DMS79 (cell line): ENCODE data around the gene RRP15.
A peak's percentile ranks its signal among the peaks of the same experiment; 100 is the strongest.

Experiments
- DNase-seq: peaks from one replicate; lab custom pipeline; 2025; lab: John Stamatoyannopoulos, UW

RRP15 gene, protein sequence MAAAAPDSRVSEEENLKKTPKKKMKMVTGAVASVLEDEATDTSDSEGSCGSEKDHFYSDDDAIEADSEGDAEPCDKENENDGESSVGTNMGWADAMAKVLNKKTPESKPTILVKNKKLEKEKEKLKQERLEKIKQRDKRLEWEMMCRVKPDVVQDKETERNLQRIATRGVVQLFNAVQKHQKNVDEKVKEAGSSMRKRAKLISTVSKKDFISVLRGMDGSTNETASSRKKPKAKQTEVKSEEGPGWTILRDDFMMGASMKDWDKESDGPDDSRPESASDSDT

GRCh38 chr1:218284917-218285635, at the start of gene RRP15:
RRP15 (plus strand) TSS chr1:218285293; CDS start chr1:218285317, 24 bp downstream.
- DNase-seq, result peak; percentile 69

DNA sequence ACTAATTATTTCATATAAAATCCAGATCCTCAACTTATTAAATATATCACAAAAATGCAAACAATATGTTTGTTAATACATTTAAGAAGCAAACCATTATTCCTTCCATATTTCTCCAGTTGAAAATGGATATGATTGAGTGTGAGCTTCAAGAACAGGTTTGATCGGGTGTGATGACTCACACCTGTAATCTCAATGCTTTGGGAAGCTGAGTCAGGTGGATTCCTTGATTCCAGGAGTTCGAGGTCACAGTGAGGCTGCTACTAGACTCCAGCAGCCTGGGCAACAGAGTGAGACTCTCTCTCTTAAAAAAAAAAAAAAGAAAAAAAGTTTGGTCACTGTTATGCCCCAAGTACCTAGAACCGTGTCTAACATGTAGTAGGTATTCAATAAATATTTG, 42.9 kb upstream of the RRP15 start:
- DNase-seq, result no peak

GRCh38 chr1:218247339-218247738, 37.8 kb upstream of the RRP15 start:
- no peak for DNase-seq

DNA sequence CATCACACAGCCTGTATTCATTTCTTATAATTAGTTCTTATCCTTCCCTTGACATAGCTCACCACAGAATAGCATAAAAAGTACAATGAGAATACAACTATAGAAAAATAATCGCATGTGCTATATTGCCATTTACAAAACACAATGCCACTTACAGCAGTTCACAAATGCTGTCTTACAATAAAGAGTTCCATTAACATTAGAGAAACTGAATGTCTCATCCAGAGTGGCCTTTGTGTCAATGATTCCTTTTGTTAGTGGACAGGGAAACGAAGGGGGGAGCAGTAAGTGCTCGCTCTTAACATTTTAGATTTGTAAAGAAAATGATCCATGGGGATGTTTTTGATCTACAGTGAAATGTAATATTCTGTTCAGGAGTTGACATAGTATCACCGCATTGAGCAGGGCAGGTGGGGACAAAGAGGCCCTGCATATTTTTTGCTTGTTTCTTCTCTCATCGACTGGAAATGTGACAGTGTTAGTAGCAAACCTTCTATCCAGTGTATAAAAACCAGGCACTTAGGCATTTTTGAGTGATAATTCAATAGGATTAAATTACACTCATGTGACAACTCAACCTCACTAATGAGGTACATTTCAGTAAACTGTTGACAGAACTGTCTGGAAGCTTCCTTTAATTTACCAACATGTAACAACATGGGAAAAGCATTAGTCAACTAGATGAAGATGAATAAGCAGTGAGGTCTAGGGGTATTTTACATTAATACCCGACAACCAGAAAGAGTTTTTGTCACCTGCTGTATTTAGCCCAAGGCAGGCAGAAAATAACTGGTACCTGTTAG, 35.6 kb upstream of the RRP15 start:
- no peak for DNase-seq

DNA sequence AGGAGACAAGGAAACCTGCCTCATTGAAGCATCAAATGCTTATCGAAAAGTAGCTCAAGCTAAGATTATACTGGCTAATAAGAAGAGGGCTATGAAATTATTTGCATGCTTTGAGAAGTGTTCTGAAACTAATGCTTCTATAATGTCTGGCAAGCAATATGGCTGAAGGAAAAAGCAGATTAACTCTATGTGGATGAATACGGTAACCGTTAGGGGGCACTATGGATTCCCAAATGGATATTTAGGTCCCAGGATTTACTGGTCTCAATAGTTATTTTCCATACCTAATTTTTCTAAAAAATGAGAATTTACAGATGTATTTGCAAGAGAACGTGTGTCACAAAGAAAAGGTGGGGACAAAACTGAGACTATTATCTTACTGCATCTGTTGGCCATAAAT, 34.6 kb upstream of the RRP15 start:
- DNase-seq, result no peak

GRCh38 chr1:218254296-218254946, 30.7 kb upstream of the RRP15 start:
- DNase-seq, result no peak

- DNase-seq, result no peak
Observed at GRCh38 chr1:218255090-218255489, 30.0 kb upstream of the RRP15 start.

DNA sequence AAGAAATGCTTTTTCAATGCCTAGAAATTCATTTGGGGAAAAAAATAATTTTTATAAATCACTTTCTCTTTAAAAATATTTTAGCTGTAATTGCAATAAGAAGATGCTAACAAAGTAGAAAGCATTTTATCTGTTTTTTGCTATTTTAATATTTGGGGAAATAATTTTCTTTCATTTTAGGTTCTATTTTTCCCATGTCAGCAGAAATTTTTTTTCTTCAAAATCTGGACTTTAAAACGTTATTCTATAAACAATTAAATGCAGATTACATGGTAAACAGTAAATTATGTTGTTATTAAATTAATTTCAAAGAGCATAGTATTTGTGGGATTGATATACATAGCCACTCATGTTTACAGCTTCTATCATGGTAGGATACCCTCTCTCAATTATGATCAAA, 27.7 kb upstream of the RRP15 start:
- no peak for DNase-seq

- DNase-seq, result no peak
Observed at GRCh38 chr1:218257971-218258370, 27.1 kb upstream of the RRP15 start.

- DNase-seq, result no peak
Observed at GRCh38 chr1:218259339-218259738, 25.8 kb upstream of the RRP15 start.

DNA sequence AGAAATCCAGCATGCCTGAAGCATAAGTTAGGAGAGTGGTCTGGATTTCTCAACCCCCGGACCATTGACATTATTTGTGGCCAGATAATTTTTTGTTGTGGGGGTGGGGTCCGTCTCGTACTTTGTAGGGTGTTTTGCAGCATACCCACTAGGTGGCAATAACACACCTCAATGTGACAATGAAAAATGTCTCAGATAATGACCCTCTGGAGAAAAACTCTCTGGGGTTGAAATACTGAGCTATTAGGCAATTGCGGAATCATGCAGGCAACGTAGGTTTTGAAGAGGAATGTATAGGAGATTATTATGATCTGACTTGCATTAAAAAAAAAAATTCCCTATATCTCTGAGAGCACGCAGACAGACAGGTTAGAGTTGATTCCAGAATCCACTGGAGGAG, 25.3 kb upstream of the RRP15 start:
- DNase-seq, result no peak

DNA sequence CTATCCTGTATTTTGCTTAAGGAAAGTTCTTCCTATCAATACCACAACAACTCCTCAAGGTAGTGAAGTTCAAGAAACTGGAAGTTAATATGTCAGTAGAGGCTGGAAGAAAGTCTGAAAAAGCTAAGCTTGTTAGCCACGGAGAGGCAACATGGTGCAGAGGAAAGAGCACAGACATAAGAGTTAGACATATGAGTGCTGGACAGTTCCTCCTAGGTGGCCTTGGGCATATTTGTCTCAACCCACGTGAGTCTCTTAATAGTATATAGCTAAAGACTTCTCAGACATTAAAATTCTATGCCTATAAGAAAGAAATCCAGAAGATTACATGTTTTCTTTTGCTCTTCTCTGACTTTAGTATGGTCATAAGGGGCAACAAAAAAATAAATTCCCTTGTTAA, 22.8 kb upstream of the RRP15 start:
- no peak for DNase-seq

- DNase-seq, result no peak
Observed at GRCh38 chr1:218266356-218266755, 18.7 kb upstream of the RRP15 start.

- no peak for DNase-seq
Observed at GRCh38 chr1:218272366-218272765, 12.7 kb upstream of the RRP15 start.

DNA sequence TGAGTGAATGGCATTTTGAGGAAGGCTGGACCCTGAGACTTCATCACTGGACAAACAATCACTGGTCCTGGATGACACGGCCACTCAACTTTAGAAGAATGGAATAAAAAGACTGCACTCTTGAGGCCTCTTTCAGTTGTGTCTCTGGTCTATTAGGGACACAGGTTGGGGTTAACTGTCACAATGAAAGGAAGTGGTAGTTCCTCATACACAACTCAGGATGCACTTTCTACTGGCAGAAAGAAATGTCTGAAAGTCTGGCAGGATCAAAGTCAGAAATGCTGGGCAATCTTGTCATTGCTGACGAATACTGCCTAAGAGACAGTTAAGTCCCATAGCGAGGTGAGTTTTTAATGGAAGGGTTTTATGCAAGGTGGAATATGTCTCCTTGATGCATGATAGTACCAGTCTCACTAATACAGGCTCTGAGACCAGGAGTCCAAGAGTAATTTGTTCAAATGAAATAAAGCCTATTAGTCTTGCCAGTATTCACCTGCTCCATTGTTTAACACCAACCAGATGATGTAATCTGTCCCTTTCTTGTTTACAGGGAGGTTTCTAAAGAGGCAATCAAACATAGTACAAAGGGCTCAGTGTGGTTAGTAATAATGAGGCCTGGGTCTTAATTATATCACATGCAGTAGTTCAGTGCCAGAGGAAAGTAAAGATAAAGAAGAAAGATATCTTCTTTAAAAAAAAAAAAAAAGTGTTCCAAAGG, 11.2 kb upstream of the RRP15 start:
- DNase-seq, result no peak

- no peak for DNase-seq
Observed at GRCh38 chr1:218274511-218274910, 10.6 kb upstream of the RRP15 start.

DNA sequence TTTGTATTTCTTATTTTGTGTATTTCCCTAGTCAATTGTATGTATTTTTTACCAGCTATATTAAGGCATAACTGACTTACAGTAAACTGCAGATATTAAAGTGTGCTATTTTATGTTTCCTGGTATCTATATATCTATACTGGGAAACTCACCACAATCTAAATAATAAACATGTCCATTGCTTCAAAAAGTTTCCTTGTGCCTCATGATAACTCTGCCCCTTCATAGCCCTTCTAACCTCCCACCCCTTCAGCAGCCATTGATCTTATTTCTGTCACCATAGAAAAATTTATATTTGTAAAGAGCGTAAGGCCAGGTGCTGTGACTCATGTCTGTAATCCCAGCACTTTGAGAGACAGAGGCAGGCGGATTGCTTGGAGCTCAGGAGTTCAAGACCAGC, 9.3 kb upstream of the RRP15 start:
- no peak for DNase-seq

DNA sequence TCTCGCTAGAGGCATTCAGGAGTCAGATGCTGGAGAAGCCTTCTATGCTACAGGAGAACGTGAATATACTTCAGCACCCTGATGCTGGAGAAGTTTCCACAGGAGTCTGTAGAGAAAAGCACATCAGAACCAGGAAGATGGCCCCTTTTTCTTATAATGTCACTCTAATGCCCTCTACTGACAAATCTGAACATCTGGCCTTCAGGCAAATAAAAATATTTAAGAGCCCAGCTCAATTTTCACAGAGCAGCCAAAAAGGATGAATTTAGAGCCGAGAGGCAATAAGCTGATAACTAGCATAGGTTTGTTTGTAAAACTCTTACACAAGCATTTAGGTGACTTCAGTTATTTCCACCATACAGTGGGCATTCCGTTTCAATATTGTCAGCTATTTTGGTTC, 3.8 kb upstream of the RRP15 start:
- no peak for DNase-seq

DNA sequence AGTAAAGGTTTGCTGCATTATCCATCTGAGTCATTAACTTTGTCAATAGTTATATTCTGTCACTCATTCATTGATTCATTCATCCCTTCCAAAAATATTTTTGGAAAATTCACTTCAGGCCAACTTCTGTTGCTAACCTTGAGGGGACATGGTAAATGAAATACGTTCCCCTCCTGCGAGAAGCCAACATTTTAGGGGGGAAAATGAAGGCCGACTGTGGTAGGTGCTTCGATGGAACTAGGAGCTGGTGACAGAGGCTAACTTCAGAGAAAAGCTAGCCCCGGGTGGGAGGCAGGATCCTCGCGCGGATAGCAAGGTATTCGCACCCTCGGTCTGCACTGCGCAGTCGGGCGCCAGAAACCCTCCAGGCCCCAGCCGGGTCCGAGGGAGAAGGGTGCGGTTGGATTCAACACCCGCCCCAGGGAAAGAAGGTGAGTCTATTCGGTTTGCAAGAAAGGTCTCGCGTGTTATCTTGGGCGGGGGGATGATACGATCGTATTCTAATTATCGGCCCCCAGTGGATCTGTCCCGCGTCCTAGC, 646 bp upstream of the RRP15 start:
- DNase-seq, result no peak

DNA sequence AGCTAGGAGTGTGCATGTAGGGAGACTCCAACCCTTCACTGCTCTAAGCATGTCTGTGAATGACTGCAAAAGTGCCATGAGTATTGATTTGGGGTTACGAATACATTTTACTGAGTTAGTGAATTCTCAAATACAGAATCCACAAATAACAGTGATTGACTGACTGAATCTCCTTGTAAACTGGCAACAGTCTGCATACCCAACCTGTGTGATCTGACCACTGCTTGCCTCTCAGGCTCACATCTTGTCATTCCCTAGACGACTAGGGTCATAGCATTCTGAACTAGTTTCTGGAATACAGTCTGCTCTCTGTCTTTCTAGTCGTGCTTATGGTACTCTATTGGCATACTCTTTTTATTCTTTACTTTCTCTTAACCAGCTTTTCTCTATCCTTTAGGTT, 7.4 kb downstream of the RRP15 start:
- DNase-seq, result no peak

DNA sequence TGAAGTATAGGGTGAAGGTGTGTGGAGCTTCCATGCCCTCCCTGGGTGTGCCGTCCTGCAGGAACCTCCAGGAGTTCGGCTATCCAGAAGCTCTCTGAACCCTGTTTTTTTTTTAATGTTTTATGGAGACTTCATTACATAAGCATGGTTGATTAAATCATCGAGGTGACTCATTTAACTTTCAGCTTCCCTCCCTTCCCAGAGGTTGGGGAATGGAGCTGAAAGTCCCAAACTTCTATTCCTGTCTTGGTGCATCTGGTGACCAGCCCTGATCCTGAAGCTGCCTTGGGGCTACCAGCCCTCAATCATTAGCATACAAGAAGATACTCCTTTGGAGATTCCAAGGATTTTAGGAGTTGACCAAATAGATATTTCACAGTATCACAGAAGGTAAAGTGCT, 9.5 kb downstream of the RRP15 start:
- no peak for DNase-seq

- no peak for DNase-seq
Observed at GRCh38 chr1:218296162-218296561, 11.1 kb downstream of the RRP15 start.
